ENCODE data around the gene NTMT1. TPM values are rescaled to one million over a fixed set of nuclear protein-coding genes. Genes with fewer than 3 reads are reported as not detected.

NTMT1 gene
- total and polyA plus RNA-seq, 2 donors = 23.9 to 33.2 TPM

GRCh38 chr9:129644365-129644764, 18.4 kb downstream of the NTMT1 start:
- DNase-seq (ENCODE audit: low read depth in 6 of 9, low spot score in 9 of 9) = no peak
- peaks cover 0 to 5% of the 10 kb centered on the region in 2 donors for H3K27me3 ChIP-seq (ENCODE audit: control insufficient read depth in 2 of 2, insufficient read depth in 1 of 2, low read length in 1 of 2)
- H3K27ac ChIP-seq (ENCODE audit: low read depth in 1 of 2, low read length in 1 of 2) = no peak overlapping the region
- WGBS = 90% methylated on average over 11 of the region's 11 CpGs
- peaks cover 3 to 7% of the 10 kb centered on the region in 2 donors for H3K36me3 ChIP-seq (ENCODE audit: control insufficient read depth in 2 of 2, insufficient read depth in 2 of 2, low read length in 1 of 2)
- H3K9me3 ChIP-seq (ENCODE audit: control insufficient read depth in 2 of 2, insufficient read depth in 1 of 2, low read length in 1 of 2) = peaks cover 0 to 4% of the 10 kb centered on the region in 2 donors
- no peak overlapping the region for H3K4me3 ChIP-seq (ENCODE audit: low read length in 2 of 2)
- H3K4me1 ChIP-seq (ENCODE audit: control insufficient read depth in 2 of 2, insufficient read depth in 2 of 2, low read length in 2 of 2) = peaks cover 13 to 20% of the 10 kb centered on the region in 2 donors

DNA sequence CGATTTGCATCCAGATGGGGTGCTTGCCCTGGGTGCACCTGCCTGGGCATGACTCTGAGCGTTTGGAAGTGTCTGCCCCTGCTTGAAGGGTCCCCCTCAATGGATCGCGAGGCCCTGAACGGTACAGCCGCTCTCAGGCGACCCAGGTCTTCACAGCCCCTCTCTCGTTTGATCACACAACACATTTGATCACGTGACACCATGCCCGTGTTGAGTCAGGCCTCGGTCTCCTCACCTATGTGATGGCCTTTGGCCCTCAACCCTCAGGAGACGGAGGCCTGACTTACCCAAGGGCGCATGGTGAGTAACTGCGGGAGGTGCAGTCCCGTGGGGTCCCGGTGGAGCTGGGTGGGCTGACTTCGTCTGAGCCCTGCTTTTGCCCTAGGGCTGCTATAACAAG, 18.9 kb downstream of the NTMT1 start:
- H3K4me3 ChIP-seq (ENCODE audit: low read length in 2 of 2) = no peak overlapping the region
- peaks cover 0 to 5% of the 10 kb centered on the region in 2 donors for H3K27me3 ChIP-seq (ENCODE audit: control insufficient read depth in 2 of 2, insufficient read depth in 1 of 2, low read length in 1 of 2)
- WGBS = 88% methylated on average over 17 of the region's 17 CpGs
- H3K9me3 ChIP-seq (ENCODE audit: control insufficient read depth in 2 of 2, insufficient read depth in 1 of 2, low read length in 1 of 2) = peaks cover 0 to 4% of the 10 kb centered on the region in 2 donors
- H3K27ac ChIP-seq (ENCODE audit: low read depth in 1 of 2, low read length in 1 of 2) = no peak overlapping the region
- H3K36me3 ChIP-seq (ENCODE audit: control insufficient read depth in 2 of 2, insufficient read depth in 2 of 2, low read length in 1 of 2) = peaks cover 1 to 3% of the 10 kb centered on the region in 2 donors
- no peak for DNase-seq (ENCODE audit: low read depth in 6 of 9, low spot score in 9 of 9)
- H3K4me1 ChIP-seq (ENCODE audit: control insufficient read depth in 2 of 2, insufficient read depth in 2 of 2, low read length in 2 of 2) = peaks cover 13 to 20% of the 10 kb centered on the region in 2 donors

DNA sequence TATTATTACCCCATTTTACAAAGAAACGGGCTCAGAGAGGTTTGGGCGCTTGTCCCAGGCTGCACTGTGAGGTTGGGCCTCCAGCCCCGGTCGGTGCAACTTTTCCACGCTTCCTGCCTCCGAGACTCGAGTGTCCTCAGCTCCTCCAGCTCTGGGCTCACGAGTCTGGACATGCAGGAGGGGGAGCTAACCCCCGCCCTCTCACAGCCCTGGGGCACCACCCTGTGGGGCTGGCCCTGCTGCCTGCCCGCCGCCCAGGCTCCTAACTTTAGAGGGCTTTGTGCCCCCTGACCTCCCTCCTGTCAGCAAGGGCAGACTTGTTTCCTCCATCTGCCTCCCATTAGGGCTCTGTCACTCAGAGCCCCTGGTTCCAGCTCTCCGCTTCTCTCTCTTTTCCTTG, 20.3 kb downstream of the NTMT1 start:
- H3K4me1 ChIP-seq (ENCODE audit: control insufficient read depth in 2 of 2, insufficient read depth in 2 of 2, low read length in 2 of 2) = peaks cover 3 to 6% of the 10 kb centered on the region in 2 donors
- WGBS = 96% methylated on average over 12 of the region's 12 CpGs

DNA sequence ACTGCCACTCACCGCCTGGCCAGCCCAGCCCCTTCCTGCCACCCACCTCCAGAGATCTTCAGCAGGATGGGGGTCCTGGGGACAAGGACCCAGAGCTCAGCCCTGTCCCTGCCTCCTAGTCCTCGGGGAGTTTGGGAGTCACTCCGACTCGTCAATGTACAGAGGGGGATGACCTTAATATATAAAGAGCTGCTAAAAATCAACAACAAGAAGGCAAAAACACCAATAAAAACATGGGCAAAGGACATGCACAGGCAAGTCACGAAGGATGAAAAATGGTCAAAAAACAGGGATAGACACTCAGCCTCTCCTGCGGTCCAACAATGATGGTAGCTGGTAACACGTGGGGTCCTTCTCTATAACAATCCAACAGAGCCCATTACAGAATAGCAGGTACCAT, 20.7 kb downstream of the NTMT1 start:
- Histone ChIP-seq H3K4me1 (ENCODE audit: control insufficient read depth in 2 of 2, insufficient read depth in 2 of 2, low read length in 2 of 2) (peaks cover 2 to 4% of the 10 kb centered on the region in 2 donors), H3K27ac (ENCODE audit: low read depth in 1 of 2, low read length in 1 of 2) (no peak overlapping the region), H3K27me3 (ENCODE audit: control insufficient read depth in 2 of 2, insufficient read depth in 1 of 2, low read length in 1 of 2) (peaks cover 0 to 18% of the 10 kb centered on the region in 2 donors), H3K9me3 (ENCODE audit: control insufficient read depth in 2 of 2, insufficient read depth in 1 of 2, low read length in 1 of 2) (peaks cover 0 to 4% of the 10 kb centered on the region in 2 donors), H3K4me3 (ENCODE audit: low read length in 2 of 2) (no peak overlapping the region), H3K36me3 (ENCODE audit: control insufficient read depth in 2 of 2, insufficient read depth in 2 of 2, low read length in 1 of 2) (no peaks in the 10 kb centered on the region)
- DNase-seq (ENCODE audit: low read depth in 6 of 9, low spot score in 9 of 9) = no peak
- 97% methylated on average over 7 of the region's 7 CpGs for WGBS

More for the DNA sequence above, 20.3 kb downstream of the NTMT1 start:
- Histone ChIP-seq H3K36me3 (ENCODE audit: control insufficient read depth in 2 of 2, insufficient read depth in 2 of 2, low read length in 1 of 2) (no peaks in the 10 kb centered on the region), H3K27ac (ENCODE audit: low read depth in 1 of 2, low read length in 1 of 2) (no peak overlapping the region), H3K27me3 (ENCODE audit: control insufficient read depth in 2 of 2, insufficient read depth in 1 of 2, low read length in 1 of 2) (peaks cover 0 to 14% of the 10 kb centered on the region in 2 donors), H3K9me3 (ENCODE audit: control insufficient read depth in 2 of 2, insufficient read depth in 1 of 2, low read length in 1 of 2) (peaks cover 0 to 4% of the 10 kb centered on the region in 2 donors), H3K4me3 (ENCODE audit: low read length in 2 of 2) (no peak overlapping the region)
- no peak for DNase-seq (ENCODE audit: low read depth in 6 of 9, low spot score in 9 of 9)

DNA sequence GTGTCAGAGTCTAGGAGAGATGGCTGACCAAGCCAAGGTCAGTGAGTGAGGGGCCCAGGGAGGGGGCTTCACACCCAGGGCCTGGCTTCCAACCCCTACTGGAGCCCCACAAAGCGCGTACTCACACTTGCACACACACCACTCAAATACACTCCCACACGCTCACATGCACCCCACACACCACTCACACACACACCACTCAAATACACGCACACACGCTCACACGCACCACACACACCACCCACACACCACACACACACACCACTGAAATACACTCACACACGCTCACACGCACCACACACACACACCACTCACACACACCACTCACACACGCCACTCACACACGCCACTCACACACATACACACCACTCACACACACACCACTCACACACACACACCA, 21.7 kb downstream of the NTMT1 start:
- no peak overlapping the region for H3K4me3 ChIP-seq (ENCODE audit: low read length in 2 of 2)
- no peak overlapping the region for H3K27ac ChIP-seq (ENCODE audit: low read depth in 1 of 2, low read length in 1 of 2)
- H3K4me1 ChIP-seq (ENCODE audit: control insufficient read depth in 2 of 2, insufficient read depth in 2 of 2, low read length in 2 of 2) = peaks cover 0 to under 1% of the 10 kb centered on the region in 2 donors
- no peaks in the 10 kb centered on the region for H3K36me3 ChIP-seq (ENCODE audit: control insufficient read depth in 2 of 2, insufficient read depth in 2 of 2, low read length in 1 of 2)
- no peak for DNase-seq (ENCODE audit: low read depth in 6 of 9, low spot score in 9 of 9)
- 91% methylated on average over 10 of the region's 10 CpGs for WGBS
- H3K27me3 ChIP-seq (ENCODE audit: control insufficient read depth in 2 of 2, insufficient read depth in 1 of 2, low read length in 1 of 2) = peaks cover 0 to 22% of the 10 kb centered on the region in 2 donors
- H3K9me3 ChIP-seq (ENCODE audit: control insufficient read depth in 2 of 2, insufficient read depth in 1 of 2, low read length in 1 of 2) = peaks cover 0 to 4% of the 10 kb centered on the region in 2 donors

DNA sequence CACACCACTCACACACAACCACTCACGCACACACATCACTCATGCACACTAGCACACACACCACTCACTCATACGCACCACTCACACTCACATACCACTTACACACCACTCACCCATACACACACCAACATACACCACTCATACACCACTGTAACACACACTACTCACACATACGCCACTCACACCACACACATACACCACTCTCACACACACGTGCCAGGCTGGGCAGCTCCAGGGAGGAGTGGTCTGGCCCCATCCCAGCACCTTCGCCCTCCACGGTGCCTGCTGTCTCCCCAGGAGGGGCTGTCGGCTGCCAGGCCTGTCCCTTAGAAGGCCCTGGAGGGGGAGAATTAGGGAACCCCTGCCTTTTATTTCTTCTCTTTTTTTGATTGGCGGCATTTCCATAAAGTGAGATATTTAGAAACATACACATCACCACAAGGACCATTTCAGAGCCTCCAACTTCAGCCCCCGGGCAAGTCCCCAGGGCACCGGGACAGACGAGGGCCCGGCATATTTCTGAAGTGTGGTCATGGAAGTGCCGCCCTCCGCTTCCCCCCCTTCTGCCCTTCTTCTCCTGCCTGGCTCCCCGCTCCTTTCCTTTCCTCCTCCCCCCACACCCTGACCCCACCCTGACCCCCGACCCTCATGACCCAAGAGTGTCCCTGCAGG, 22.3 kb downstream of the NTMT1 start:
- Histone ChIP-seq H3K36me3 (ENCODE audit: control insufficient read depth in 2 of 2, insufficient read depth in 2 of 2, low read length in 1 of 2) (no peaks in the 10 kb centered on the region), H3K4me1 (ENCODE audit: control insufficient read depth in 2 of 2, insufficient read depth in 2 of 2, low read length in 2 of 2) (no peaks in the 10 kb centered on the region), H3K9me3 (ENCODE audit: control insufficient read depth in 2 of 2, insufficient read depth in 1 of 2, low read length in 1 of 2) (peaks cover 0 to 4% of the 10 kb centered on the region in 2 donors), H3K27me3 (ENCODE audit: control insufficient read depth in 2 of 2, insufficient read depth in 1 of 2, low read length in 1 of 2) (peaks cover 0 to 22% of the 10 kb centered on the region in 2 donors), H3K4me3 (ENCODE audit: low read length in 2 of 2) (no peak overlapping the region), H3K27ac (ENCODE audit: low read depth in 1 of 2, low read length in 1 of 2) (no peak overlapping the region)
- DNase-seq (ENCODE audit: low read depth in 6 of 9, low spot score in 9 of 9) = no peak
- 91% methylated on average over 16 of the region's 16 CpGs for WGBS

GRCh38 chr9:129648764-129649115, 22.8 kb downstream of the NTMT1 start:
- Histone ChIP-seq H3K36me3 (ENCODE audit: control insufficient read depth in 2 of 2, insufficient read depth in 2 of 2, low read length in 1 of 2) (no peaks in the 10 kb centered on the region), H3K9me3 (ENCODE audit: control insufficient read depth in 2 of 2, insufficient read depth in 1 of 2, low read length in 1 of 2) (peaks cover 0 to 4% of the 10 kb centered on the region in 2 donors), H3K27ac (ENCODE audit: low read depth in 1 of 2, low read length in 1 of 2) (no peak overlapping the region), H3K27me3 (ENCODE audit: control insufficient read depth in 2 of 2, insufficient read depth in 1 of 2, low read length in 1 of 2) (peaks cover 0 to 27% of the 10 kb centered on the region in 2 donors), H3K4me3 (ENCODE audit: low read length in 2 of 2) (no peak overlapping the region), H3K4me1 (ENCODE audit: control insufficient read depth in 2 of 2, insufficient read depth in 2 of 2, low read length in 2 of 2) (no peaks in the 10 kb centered on the region)
- WGBS = 92% methylated on average over 10 of the region's 10 CpGs
- no peak for DNase-seq (ENCODE audit: low read depth in 6 of 9, low spot score in 9 of 9)

DNA sequence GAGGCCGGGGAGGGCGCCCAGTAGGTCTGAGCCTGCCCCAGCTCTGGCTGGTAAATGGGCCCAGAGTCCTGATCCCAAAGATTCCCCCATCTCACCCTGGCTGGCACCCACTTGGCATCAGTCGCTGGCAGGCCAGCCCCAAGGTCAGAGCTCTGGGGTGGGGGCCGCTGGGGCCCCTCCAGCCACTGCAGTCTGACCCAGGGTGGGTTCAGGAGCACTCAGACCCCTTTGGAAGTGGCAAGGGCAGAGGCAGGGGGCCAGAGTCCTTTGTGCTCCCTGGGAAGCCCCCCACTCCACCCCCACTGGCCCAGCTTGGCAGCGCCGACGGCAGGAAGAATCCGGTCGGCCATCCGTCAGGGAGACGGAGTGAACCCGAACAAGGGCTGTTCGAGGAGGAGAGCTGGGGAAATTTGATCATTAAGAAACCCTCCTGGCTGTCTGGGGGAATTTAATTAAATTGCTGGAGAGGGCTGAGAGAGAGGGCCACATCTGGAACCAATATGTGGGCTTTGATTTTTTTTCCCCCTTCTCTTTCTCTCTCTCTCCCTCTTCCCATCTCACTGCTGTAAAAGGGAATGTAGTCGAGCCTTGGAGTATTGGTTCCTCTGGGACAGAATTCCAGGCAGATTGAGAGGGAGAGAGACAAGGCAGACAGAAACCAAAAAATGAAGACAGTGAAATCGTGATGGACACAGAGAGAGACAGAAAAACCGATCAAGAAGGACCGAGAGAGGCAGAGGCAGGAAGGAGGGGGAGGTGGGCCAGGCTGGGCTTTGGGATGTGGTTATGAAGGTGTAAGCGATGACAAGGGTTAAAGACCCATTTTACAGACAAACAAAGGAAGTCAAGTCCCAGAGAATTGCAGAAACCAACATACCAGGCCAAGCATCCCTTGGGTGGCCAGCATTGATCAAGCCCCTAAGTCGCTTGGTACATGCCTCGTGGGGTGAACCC, 24.0 kb downstream of the NTMT1 start:
- no peak for DNase-seq (ENCODE audit: low read depth in 6 of 9, low spot score in 9 of 9)
- Histone ChIP-seq H3K27ac (ENCODE audit: low read depth in 1 of 2, low read length in 1 of 2) (no peak overlapping the region), H3K27me3 (ENCODE audit: control insufficient read depth in 2 of 2, insufficient read depth in 1 of 2, low read length in 1 of 2) (peaks cover 0 to 38% of the 10 kb centered on the region in 2 donors), H3K9me3 (ENCODE audit: control insufficient read depth in 2 of 2, insufficient read depth in 1 of 2, low read length in 1 of 2) (peaks cover 0 to 4% of the 10 kb centered on the region in 2 donors), H3K36me3 (ENCODE audit: control insufficient read depth in 2 of 2, insufficient read depth in 2 of 2, low read length in 1 of 2) (no peaks in the 10 kb centered on the region), H3K4me1 (ENCODE audit: control insufficient read depth in 2 of 2, insufficient read depth in 2 of 2, low read length in 2 of 2) (no peaks in the 10 kb centered on the region), H3K4me3 (ENCODE audit: low read length in 2 of 2) (no peak overlapping the region)
- WGBS = 91% methylated on average over 20 of the region's 20 CpGs

- H3K4me3 ChIP-seq (ENCODE audit: low read length in 2 of 2) = no peak overlapping the region
- H3K27me3 ChIP-seq (ENCODE audit: control insufficient read depth in 2 of 2, insufficient read depth in 1 of 2, low read length in 1 of 2) = peaks cover 0 to 44% of the 10 kb centered on the region in 2 donors
- H3K36me3 ChIP-seq (ENCODE audit: control insufficient read depth in 2 of 2, insufficient read depth in 2 of 2, low read length in 1 of 2) = no peaks in the 10 kb centered on the region
- no peaks in the 10 kb centered on the region for H3K4me1 ChIP-seq (ENCODE audit: control insufficient read depth in 2 of 2, insufficient read depth in 2 of 2, low read length in 2 of 2)
- no peak for DNase-seq (ENCODE audit: low read depth in 6 of 9, low spot score in 9 of 9)
- 96% methylated on average over 10 of the region's 10 CpGs for WGBS
- H3K9me3 ChIP-seq (ENCODE audit: control insufficient read depth in 2 of 2, insufficient read depth in 1 of 2, low read length in 1 of 2) = peaks cover 0 to 4% of the 10 kb centered on the region in 2 donors
- no peak overlapping the region for H3K27ac ChIP-seq (ENCODE audit: low read depth in 1 of 2, low read length in 1 of 2)
Measured at GRCh38 chr9:129650680-129651235, 24.8 kb downstream of the NTMT1 start.
